Activated gamma-delta T cell treated with anti-CD3 and anti-CD28 coated beads, Interleukin-2, amount 50 U/mL, for 16 hours (primary cell): ENCODE results near the gene SERPINE3.

Experiments
- DNase-seq: peaks from one replicate; pipeline ENCODE4 v3.0.0-alpha.2; 2020; ENCODE audit warnings: low read depth

Gene SERPINE3

DNA sequence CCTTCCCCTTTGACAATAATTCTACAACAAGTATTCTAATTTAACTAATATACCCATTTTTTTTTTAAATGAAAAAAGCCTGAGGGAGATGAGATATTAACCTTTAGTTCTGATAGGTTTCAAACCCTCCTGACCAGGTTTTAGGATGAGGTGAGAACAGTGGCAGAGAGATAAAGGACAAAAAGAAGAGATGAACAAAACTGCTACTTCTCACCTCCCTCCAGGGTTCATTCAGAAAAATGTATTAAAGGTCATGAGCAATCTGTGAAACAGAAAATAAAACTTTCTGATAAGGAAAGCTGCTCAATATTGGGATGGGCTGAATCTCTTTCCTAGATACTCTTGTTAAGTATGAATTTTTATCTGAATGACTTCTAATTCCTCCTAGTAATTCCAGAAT, 24.1 kb downstream of the SERPINE3 start:
- no peak for DNase-seq

DNA sequence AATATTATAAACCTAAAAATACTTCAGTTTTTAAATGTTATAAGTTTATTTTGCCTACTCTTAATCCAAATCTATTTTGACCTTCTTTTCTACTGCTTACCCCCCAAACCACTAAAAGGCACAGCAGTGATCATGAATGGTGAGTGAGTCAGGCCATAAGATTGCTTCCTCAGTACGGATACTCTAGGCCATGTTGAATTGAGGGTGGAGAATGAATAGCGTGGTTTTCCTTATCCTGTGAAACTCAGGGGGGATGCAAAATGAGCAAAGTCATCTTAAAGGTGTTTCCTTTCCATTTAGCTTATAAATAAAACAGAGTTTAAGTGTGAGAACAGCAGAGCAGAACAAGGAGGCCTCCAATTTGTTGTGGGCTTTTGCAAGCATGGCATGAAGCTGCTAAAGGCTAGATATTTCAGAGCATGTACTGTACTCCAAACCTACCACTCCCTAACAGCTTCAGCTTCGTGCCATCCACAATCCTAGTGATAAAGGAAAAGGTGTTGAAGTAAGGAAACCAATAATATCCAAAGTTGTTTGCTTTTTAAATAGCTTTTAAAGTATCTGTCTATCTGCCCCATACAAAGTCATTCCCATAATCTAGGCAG, 25.0 kb downstream of the SERPINE3 start:
- DNase-seq = no peak

DNA sequence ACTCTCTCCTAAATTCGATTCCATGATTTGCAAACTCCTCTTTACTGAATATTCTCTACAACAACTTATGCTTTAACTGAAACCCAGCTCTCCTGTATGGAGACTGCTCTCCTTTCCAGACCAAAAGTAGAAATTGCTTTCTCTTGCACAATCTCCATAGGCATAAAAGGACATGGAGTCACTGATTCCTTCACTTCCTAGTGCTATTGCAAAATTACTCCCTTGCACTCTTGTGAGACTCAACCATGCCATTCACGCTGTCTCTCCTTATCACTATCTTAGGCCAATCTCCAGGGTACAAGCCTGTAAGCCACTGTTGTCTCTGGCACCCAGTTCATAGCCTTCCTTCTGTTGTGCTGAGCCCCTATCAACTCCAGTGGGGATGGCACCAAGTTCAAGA, 30.6 kb downstream of the SERPINE3 start:
- DNase-seq = no peak

DNA sequence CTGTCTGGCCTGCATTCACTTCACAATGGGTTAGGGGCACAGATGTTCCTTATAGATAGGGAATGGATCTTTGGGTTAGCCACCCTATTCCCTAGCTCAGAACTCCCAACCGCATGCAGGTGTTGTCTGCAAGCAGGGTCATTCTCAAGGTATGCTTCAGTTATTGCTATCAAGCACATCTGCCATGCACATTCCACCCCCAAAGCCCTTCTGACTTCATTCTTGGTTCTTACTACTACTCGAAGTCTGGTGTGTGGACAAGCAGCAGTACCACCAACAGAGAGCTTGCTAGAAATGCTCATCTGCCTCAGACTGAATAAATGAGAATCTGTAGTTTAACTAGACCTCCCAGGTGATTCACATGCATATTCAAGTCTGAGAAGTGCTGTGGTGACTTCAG, 31.3 kb downstream of the SERPINE3 start:
- DNase-seq = no peak

DNA sequence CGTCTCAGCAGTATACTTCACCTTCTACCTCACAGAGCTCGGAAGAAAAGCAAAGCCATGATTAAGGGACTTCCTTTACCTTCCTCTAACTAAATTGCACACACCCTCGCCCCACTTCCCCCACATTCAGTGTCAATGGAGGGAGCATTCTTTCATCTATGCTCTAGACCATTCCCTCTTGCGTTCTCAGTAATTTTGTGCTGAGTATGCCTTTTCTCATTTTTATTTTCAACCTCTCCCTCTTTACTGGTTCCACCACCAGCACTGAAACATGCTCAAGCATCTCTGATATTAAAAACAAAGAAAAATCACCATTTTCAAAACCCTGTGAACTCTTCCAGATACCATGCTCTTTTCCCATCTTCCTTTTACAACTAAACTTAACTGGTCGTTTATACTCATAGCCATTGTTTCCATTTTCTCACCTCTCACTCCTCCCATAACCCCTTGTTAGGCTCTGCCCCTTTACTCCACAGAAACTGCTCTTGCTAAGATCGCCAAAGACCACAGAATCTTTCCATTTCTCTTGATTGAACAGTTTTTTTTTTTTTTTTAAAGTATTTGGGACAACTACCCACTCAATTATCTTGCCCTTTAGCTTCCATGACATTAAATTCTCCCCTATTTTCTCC, 32.4 kb downstream of the SERPINE3 start:
- DNase-seq = no peak

DNA sequence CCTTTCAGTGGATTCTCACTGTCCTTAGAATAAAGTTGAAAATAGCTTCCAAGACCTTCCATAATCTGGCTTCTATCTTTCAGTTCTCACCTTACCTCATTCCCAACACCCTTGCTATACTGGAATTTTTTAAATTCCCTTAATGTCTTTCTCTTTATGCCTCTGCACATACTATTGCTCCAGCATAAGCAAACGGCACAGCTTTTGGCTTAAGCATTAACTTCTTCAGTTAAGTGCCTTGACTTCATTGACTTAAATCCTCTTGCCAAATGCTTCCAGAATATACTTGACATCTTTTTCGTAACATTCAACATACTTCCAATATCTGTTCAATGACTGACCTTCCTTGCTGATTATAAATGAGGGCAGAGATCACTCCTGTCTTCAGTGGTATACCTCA, 34.0 kb downstream of the SERPINE3 start:
- no peak for DNase-seq

DNA sequence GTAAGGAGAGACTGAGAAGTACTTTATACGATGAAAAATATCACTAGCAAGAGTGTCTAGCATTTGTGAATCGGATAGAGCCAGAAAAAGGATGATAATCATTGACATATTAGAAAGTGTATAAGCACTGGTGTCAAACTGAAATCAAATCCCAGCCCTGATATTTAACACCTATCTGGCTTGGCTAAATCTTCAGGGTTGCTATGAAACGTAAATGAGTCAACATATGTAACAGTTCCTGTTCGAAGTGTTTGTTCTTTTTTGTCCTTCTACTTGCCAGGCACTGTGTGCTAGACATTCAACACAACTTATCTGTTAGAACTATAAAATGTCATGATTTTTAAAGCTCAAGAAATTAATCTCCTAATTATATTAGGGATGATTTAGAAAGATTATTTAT, 40.8 kb downstream of the SERPINE3 start:
- DNase-seq = no peak

DNA sequence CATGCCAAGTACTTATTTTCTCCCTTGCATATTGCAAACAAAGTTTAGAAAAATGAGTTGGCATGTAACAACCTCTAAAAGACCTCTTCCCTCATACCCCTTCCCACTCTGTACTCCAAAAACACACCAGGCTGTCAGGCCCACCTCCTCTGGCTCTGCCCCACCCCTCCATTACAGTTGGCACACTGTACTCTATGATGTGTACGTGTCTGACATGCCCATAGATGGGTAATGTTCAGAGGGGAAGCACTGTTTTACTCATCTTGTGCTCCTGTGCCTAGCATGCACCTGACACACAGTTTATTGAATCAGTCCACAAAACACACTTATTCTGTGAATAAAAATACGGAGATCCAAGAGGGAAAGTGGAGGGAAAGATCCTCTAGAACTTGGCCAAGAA, 45.6 kb downstream of the SERPINE3 start:
- DNase-seq = no peak

DNA sequence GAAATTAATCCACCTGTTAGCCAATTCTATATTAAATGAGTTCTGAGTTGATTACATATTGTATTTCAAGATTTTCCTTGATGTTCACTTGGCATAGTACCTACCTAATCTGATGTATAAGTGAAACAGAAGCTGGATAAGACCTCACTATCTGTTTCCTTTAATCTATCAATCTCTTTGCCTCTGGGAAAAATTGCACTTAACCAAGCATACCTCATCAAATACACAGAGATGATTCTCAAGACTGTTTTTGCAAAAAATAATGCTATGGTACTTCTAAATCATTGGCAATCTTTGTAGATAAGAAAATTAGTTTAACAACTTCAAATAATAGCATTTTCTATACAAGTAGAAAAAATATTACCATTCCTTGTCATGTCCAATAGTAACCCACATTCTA, 55.2 kb downstream of the SERPINE3 start:
- no peak for DNase-seq

DNA sequence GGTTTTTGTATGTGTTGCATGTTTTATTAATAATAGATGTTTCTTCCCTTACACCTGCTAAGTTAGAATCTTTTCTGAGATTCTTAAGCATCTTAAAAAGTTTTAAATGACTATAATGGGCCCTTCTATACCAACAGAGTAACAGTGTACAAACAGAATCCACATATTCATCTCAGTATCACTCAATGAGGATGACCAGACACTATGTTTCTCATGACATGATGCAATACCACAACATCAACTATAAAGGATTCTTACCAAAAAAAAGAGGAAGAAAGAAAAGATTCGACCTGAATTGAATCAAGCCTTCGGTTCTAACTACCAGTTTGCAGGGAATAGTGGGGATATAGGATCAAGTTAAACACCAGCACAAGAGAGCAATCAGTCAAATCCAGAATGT, 56.9 kb downstream of the SERPINE3 start:
- DNase-seq = no peak

DNA sequence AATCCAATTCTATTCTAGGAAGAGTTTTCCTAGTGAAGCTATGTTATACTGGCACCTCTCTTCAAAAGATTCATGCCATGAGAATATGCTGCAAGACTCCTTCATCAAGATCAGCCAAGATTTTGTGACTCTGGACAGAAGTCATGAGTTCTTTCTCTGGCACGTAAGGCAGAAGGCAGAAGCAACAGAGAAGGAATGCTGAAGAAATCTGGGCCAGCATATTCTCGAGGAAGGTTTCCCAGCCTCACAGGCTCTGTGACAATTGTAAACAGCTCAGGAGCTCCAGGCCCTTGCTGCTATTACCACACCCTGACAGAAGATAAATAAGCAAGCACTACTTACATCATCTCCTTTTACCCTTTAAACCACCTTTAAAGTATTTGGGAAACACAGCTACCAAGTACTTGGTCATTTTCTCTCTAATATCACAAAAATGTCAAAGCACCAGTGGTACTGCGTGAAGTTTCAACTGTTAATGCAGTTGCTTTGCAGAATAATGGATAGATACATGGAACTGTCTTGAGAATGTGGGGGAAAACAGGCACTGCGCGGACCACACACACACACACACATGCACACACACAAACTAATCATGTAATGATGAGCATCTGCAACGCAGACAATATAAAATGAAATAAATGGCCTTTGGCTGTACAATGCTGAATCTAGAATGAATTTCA, 57.9 kb downstream of the SERPINE3 start:
- no peak for DNase-seq

DNA sequence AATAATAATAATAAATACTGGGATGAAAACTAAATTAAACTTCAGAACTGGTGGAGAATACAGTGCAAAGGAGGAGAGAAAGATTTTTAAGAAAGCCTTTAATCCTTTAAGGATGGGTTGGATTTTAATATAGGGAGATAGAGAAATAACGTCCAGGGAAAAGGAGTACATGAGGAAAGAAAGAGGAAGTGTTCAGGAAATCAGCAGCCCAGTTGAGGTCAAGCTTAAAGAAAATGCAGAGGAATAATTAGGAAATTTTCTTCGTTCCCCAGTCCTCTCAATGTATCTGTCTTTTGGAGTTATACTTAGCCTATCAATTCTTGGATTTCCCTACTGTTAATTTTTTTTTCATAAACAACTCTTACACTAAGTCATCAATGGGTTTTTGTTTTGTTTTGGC, 65.7 kb downstream of the SERPINE3 start:
- no peak for DNase-seq

DNA sequence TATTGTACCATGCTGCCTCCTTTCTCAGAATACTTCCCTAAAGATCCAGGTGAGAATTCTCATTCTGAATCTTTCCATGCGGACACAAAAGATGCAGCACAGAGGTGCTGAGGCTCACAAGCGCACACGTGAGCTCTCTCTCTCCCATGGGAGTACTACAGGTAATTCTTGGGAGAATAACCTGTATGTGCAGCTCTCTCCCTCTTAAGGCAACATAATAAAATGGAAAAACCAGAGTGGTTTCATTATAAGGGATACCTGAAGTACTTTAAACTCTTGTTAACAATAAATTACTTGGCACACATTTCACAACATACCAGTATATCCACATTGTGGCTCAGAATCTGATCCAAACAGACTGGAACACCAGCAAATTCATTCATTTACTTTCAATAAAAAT, 72.9 kb downstream of the SERPINE3 start:
- DNase-seq = no peak
